Neural cell (in vitro differentiated cells): Measurements from ENCODE around the gene MOSPD2.

Experiments
- CTCF ChIP-seq: fragments of 450-650 bp; IDR thresholded peaks from 2 replicates; pipeline ENCODE4 v1.5.1; 2014; ENCODE audit warnings: antibody characterized with exemption, mild to moderate bottlenecking, moderate library complexity; ENCODE audit not compliant: poor library complexity, severe bottlenecking
- POLR2AphosphoS5 ChIP-seq: IDR thresholded peaks from 2 replicates; pipeline ENCODE4 v1.6.1; 2012
- RAD21 ChIP-seq: fragments of 450-650 bp; conservative IDR thresholded peaks from 2 replicates; pipeline ENCODE4 v1.6.1; 2014; ENCODE audit warnings: antibody characterized with exemption, mild to moderate bottlenecking, moderate library complexity

GRCh38 chrX:14942341-14942740, 69.1 kb downstream of the MOSPD2 start:
- TF ChIP-seq CTCF (no peak), POLR2AphosphoS5 (no peak), RAD21 (no peak)
